Tibial nerve (tissue), 3 donors: ENCODE measurements around the gene IL15.

Experiments used
- POLR2A ChIP-seq, 2 donors: fragments of 450-650 bp; IDR thresholded peaks; one replicate each; pipeline ENCODE4 v1.6.1; 2017; ENCODE audit warnings: antibody characterized with exemption in 2 of 2, mild to moderate bottlenecking in 2 of 2, moderate library complexity in 2 of 2
- TF ChIP-seq, protein P1 (sequence below), 5 experiments: fragments of 200-600 bp in 3 of 5; fragments of 450-650 bp in 2 of 5; sonication (generic) in 3 of 5; IDR thresholded peaks; one replicate each; pipeline ENCODE4 v1.5.1; 2016 to 2019; ENCODE audit warnings: antibody characterized with exemption in 5 of 5, mild to moderate bottlenecking in 3 of 5, moderate library complexity in 2 of 5

DNA sequence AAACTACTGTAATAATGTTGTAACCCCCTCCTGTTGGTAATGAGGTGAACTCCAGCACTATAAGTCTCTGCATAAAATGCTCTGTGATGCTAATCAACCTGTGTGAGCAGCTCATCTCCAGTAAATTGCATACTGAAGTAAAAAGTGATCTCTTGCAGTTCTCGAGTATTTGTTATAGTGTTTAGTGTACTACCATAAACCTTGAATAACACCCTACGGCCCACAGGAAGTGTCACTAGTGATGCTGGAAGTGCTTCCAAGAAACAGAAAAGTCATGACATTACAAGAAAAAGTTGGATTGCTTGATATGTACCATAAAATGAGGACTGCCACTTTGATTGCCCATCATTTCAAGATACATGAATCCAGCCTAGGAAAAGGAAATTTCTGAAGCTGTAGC is 39.0 kb downstream of the IL15 start:
- TF ChIP-seq, protein P1, sequence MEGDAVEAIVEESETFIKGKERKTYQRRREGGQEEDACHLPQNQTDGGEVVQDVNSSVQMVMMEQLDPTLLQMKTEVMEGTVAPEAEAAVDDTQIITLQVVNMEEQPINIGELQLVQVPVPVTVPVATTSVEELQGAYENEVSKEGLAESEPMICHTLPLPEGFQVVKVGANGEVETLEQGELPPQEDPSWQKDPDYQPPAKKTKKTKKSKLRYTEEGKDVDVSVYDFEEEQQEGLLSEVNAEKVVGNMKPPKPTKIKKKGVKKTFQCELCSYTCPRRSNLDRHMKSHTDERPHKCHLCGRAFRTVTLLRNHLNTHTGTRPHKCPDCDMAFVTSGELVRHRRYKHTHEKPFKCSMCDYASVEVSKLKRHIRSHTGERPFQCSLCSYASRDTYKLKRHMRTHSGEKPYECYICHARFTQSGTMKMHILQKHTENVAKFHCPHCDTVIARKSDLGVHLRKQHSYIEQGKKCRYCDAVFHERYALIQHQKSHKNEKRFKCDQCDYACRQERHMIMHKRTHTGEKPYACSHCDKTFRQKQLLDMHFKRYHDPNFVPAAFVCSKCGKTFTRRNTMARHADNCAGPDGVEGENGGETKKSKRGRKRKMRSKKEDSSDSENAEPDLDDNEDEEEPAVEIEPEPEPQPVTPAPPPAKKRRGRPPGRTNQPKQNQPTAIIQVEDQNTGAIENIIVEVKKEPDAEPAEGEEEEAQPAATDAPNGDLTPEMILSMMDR (IDR thresholded peaks at IDR 0.05), result no peak
- no peak for TF ChIP-seq POLR2A (IDR thresholded peaks at IDR 0.05)
